SU-DHL-6 (cell line): Measurements from ENCODE around the gene C1QTNF2.

Experiments
- CTCF ChIP-seq: fragments of 200-600 bp; sonication (generic); IDR thresholded peaks from one replicate; pipeline ENCODE4 v1.5.1; 2017; ENCODE audit warnings: antibody characterized with exemption, mild to moderate bottlenecking, low read length, moderate library complexity; ENCODE audit not compliant: insufficient read depth, poor library complexity, severe bottlenecking
- EZH2phosphoT487 ChIP-seq: fragments of 200-600 bp; sonication (generic), shearing (Covaris generic); conservative IDR thresholded peaks from 2 replicates; pipeline ENCODE4 v1.6.1; 2018; ENCODE audit warnings: mild to moderate bottlenecking, antibody characterized with exemption, low read length, moderate library complexity, mixed read lengths

GRCh38 chr5:160357861-160358411, 12.5 kb downstream of the C1QTNF2 start:
- TF ChIP-seq CTCF (no peak), EZH2phosphoT487 (no peak)
